Activated naive CD4-positive, alpha-beta T cell treated with anti-CD3 and anti-CD28 coated beads, Interleukin-2, amount 50 U/mL, for 24 hours (primary cell): ENCODE measurements around the gene TOR4A.
A peak's percentile ranks its signal among the peaks of the same experiment; 100 is the strongest.

Source experiments
- H3K27ac Mint-ChIP-seq: one replicate; pipeline ENCODE4 v1.8.0; 2021; ENCODE audit warnings: mild to moderate bottlenecking, mixed read lengths
- H3K27me3 Mint-ChIP-seq: one replicate; pipeline ENCODE4 v1.8.0; 2021; ENCODE audit warnings: mixed read lengths
- H3K36me3 Mint-ChIP-seq: one replicate; pipeline ENCODE4 v1.8.0; 2021; ENCODE audit warnings: mixed read lengths
- H3K4me1 Mint-ChIP-seq: one replicate; pipeline ENCODE4 v1.8.0; 2021; ENCODE audit warnings: mixed read lengths
- H3K4me3 Mint-ChIP-seq: one replicate; pipeline ENCODE4 v1.8.0; 2021; ENCODE audit warnings: mild to moderate bottlenecking, mixed read lengths
- H3K9me3 Mint-ChIP-seq: one replicate; pipeline ENCODE4 v1.8.0; 2021; ENCODE audit warnings: mixed read lengths

TOR4A gene

DNA sequence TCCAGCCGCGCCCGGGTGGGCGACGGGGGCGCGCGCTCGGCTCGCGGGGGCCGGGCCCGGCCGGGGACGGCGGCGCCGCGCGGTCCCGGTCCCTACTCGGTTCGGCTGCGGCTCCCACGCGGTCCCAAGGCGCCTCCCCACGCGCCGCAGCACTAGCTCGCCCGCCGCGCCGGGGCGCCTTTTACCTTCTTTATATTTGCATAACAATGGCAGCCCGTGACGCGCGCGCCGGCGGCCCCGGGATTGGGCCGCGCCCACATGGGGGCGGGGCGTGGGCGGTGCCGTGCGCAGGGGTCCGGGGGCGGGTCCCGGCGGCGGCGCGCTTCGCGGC, 24.6 kb downstream of the TOR4A start, which contains the start of gene NRARP:
Gene NRARP (minus strand): TSS at position 154 of the 331 bp plus-strand sequence. CDS start 343 bp downstream, outside the sequence.
- Mint-ChIP-seq H3K9me3 (no peaks in the 10 kb centered on the region), H3K4me1 (peaks cover 16% of the 10 kb centered on the region), H3K4me3 (peak within 1 kb of the TSS; percentile 90), H3K27ac (no peak within 1 kb of the TSS), H3K36me3 (no peaks in the 10 kb centered on the region), H3K27me3 (peaks cover 7% of the 10 kb centered on the region)

DNA sequence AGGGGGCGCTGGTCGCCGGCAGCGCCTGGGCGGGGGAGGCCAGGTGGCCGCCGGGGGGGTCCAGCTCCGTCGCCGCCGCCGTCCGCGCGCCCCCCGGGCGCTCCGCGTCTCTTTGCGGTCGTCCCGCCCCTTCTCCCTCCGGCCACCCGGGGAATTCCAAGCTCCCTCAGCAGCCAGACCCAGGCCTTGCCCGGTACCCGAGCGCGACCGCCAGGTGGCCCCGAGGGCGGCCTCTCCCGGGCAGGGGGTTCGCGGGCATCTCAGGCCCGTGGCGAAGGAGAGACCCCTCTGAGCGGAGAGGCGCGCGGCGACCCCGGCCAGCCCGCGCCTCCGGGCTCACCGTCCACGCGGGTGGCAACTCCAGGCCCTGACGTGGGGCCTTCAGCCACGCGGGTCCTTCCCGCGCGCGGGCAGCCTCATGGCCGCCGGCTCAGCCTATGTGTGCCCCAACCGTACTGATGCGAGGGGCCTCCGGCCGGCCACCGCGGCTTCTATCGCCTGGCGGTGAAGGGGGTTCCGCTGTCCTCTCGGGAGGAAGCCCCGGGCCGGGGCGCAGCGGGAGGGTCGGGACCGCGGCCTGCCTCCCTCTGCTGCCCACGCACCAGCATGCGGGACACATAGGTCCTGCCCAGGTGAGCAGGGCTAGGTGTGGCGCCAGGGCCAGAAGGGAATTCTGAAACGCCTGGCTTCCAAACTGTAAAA, 25.1 kb downstream of the TOR4A start:
- peaks cover 16% of the 10 kb centered on the region for H3K4me1 Mint-ChIP-seq
- no peaks in the 10 kb centered on the region for H3K36me3 Mint-ChIP-seq
- no peak overlapping the region for H3K27ac Mint-ChIP-seq
- H3K27me3 Mint-ChIP-seq, result peaks cover 3% of the 10 kb centered on the region
- no peaks in the 10 kb centered on the region for H3K9me3 Mint-ChIP-seq
- H3K4me3 Mint-ChIP-seq, result peak overlapping the region; percentile 15

DNA sequence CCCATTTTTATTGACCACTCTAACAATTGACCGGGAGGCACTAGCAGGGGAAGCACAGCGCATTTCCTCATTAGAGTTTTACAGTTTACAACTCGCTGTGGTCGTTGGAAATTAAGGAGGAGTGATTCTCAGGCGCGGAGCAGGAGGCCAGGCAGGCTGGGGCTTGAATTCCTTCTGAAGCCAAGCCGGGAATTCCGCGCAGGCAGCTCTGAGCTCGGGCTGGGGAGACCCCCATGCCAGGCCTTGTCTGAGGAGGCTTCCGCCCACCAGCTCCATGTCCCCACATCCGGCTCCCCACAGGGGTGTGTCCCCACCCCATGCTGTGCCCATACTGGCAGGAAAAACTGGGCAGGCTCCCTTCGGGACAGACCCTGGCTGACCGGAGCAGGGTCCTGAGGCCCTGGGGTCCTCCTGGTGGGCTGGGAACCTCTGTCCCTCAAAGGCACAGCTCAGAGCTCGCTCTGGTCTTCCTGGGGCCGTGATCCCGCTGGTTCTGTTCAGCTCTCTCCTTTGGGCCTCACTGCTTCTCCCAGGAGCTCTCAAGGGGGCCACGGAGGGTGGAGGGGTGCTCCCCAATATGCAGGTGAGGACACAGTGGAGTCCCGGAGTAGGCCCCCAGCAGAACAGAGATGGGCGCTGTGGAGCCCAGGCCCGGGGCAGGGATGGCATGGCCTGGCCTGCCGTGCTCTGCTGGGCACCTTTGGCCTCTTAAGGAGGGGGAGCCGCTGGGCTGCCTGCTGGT, 25.8 kb downstream of the TOR4A start:
- Mint-ChIP-seq H3K9me3 (no peaks in the 10 kb centered on the region), H3K27ac (no peak overlapping the region)

DNA sequence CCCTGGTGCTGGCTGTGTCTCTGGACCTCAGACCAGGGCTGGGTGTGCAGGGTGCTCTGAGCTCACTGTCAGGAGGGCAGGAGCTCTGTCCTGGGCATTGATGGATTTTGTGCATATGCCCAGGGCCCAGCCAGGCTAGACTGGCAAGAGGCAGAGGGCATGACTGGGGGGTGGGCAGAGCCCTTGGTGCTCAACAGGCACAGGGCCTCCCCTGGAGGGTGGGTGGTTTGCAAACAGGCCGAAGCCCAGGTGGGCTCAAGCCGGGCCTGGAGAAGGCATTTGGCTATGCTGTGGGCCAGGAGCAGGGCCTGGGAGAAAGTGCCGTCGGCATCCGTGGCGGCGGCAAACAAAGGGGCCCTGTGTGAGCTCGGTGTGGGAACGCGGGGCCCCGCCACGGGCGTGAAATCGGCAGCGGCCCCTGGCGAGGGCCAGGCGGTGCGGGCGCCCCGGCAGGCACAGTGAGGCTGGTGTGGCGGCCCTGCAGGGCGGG, 26.4 kb downstream of the TOR4A start:
- Mint-ChIP-seq H3K4me1 (peaks cover 16% of the 10 kb centered on the region), H3K4me3 (peak overlapping the region; percentile 7), H3K27me3 (peaks cover 3% of the 10 kb centered on the region), H3K36me3 (no peaks in the 10 kb centered on the region), H3K9me3 (no peaks in the 10 kb centered on the region), H3K27ac (no peak overlapping the region)

More for the DNA sequence above, 25.8 kb downstream of the TOR4A start:
- H3K36me3 Mint-ChIP-seq, result no peaks in the 10 kb centered on the region
- peaks cover 3% of the 10 kb centered on the region for H3K27me3 Mint-ChIP-seq
- H3K4me1 Mint-ChIP-seq, result peaks cover 16% of the 10 kb centered on the region
- H3K4me3 Mint-ChIP-seq, result peak overlapping the region; percentile 15

DNA sequence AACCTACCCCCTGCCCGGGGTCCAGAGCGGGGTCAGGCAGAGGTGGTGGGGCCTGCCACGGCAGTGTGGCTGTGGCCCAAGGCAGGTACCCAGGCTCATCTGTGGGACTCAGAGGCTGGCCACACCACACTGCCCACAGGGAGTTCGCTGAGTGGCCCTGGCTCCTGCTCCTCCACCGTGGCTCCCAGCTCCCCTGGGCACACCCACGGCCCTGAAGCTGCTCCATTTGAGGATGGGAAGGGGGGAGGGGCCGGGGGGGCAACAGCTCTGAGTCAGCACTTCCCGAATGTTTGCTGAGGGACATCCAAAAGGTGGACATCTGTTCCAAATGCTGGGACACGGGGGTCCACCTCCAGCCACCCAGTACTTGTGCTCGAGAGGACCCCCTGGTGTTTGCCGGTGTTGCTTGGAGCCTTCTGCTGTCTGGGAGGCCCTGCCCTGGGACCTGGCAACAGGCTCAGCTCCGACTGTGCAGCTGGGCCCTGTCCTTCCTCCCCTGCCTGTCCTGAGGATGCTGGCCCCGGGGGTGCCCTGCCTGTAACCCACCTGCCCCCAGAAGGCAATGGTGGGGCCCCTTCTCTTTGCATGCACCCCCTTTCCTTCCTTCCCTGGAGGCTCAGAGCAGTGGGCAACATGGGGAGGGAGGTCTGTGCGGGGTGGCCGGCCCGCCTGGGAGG, 27.0 kb downstream of the TOR4A start:
- no peak overlapping the region for H3K4me3 Mint-ChIP-seq
- H3K27ac Mint-ChIP-seq, result no peak overlapping the region
- H3K4me1 Mint-ChIP-seq, result peaks cover 16% of the 10 kb centered on the region
- H3K27me3 Mint-ChIP-seq, result peaks cover 3% of the 10 kb centered on the region
- no peaks in the 10 kb centered on the region for H3K9me3 Mint-ChIP-seq
- H3K36me3 Mint-ChIP-seq, result no peaks in the 10 kb centered on the region

DNA sequence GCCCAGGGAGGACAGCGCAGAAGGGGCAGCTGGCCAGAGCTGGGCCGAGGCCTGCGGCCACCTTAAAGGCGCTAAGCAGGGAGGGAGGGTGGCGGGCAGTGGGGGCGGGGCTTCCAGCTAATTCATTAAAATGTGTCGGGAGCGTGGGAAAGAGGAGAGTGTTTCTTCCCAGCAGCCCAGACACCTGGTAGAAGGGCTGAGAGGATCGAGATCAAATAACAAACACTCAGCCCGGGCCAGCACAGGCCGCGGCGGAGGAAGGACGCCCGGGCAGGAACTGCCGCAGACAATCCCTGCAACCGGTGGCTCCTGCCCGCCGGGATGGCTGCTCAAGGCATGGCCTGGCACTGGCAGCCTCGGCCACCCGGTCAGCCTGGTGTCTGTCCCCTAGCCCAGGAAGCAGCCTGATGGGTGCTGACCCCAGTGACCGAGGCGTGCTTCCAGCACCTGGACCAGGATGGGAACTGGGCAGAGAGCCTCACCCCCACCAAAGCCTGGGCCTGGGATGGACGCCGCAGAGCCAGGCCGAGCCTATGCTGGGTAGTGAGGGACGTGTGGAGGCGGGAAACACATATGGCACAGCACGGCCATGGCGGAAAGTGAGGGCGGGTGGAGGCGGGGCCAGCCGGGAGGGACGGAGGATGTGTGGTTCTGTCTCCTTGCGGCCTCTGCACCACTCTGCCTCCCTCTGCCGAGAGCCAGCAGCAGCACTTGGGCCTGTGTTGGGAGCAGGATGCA, 27.7 kb downstream of the TOR4A start:
- no peak overlapping the region for H3K4me3 Mint-ChIP-seq
- no peaks in the 10 kb centered on the region for H3K36me3 Mint-ChIP-seq
- H3K9me3 Mint-ChIP-seq, result no peaks in the 10 kb centered on the region
- H3K27me3 Mint-ChIP-seq, result no peaks in the 10 kb centered on the region
- peaks cover 11% of the 10 kb centered on the region for H3K4me1 Mint-ChIP-seq
- no peak overlapping the region for H3K27ac Mint-ChIP-seq

DNA sequence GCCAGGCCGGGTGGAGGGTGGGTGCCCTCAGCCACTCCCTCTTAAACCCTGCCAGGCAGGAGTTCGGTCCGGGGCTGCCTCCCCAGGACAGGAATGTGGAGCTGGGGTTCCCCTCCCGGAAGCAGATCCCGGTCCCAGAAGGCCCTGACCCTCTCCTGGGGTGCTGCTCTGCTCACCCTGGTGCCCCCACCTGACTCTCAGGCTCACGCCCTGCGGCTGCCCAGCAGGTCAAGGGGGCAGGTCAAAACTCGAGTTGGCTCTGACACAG, 28.2 kb downstream of the TOR4A start:
- peaks cover 10% of the 10 kb centered on the region for H3K4me1 Mint-ChIP-seq
- H3K36me3 Mint-ChIP-seq, result no peaks in the 10 kb centered on the region
- H3K9me3 Mint-ChIP-seq, result no peaks in the 10 kb centered on the region
- no peaks in the 10 kb centered on the region for H3K27me3 Mint-ChIP-seq
- H3K4me3 Mint-ChIP-seq, result no peak overlapping the region
- no peak overlapping the region for H3K27ac Mint-ChIP-seq

DNA sequence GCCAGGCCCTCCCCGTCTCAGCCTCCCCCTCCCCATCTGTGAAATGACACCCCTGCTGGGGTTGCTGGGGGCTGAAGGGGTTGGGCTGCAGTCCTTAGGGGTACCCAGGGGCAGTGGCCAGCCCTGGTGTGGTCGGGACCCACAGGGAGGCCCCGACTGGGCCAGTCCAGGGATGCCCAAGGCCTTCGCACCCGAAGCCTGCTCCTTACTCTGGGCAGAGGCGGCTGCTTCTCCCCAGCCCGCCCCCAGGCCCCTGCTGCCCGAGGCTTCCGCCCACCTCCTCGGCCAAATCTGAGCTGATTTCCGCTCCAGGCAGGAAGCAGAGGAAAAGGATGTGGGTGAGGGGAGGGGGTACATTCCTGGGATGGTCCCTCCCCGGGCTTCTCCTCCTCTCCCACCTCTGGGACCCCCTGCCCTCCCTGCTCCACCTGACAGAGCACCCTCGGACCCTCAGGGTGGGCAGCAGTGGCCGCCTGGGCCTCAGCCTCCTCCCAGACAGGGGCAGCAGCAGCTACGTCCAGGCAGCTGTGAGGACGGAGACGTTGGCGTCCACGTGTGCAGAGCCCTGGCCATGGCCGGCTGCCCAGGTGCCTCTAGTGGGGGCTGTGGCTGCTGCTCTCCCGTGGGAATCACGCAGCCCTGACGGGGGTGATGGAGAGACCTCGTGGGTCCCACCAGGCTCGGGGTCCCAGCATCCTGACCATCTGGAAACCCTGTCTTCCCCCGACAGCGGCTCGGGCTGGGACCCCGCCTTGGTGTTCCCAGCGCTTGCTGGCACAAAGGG, 28.7 kb downstream of the TOR4A start:
- Mint-ChIP-seq H3K27ac (no peak overlapping the region), H3K4me1 (peaks cover 7% of the 10 kb centered on the region), H3K9me3 (no peaks in the 10 kb centered on the region), H3K27me3 (no peaks in the 10 kb centered on the region), H3K4me3 (no peak overlapping the region), H3K36me3 (no peaks in the 10 kb centered on the region)

DNA sequence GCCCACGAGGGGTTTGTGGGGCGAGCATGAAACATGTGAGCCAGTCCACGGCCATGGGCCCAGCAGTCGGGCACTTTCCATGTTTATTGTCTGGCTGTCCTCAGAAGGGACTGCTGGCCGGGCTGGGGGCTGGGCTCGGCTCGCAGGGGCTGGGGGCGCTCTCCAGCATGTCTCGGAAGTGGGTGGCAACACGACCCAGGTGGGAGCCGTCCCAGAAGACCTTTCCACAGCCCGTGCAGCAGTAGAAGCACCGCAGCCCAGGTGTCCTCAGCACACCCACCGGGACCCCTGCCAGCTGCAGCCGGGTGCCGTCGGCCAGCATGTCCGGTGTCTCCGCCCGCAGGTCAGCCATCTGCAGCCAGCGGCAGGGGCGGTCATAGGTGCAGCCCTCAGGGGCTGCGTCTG, 29.3 kb downstream of the TOR4A start:
- Mint-ChIP-seq H3K27ac (no peak overlapping the region), H3K4me1 (peaks cover 7% of the 10 kb centered on the region), H3K4me3 (no peak overlapping the region), H3K36me3 (no peaks in the 10 kb centered on the region), H3K27me3 (no peaks in the 10 kb centered on the region), H3K9me3 (no peaks in the 10 kb centered on the region)

DNA sequence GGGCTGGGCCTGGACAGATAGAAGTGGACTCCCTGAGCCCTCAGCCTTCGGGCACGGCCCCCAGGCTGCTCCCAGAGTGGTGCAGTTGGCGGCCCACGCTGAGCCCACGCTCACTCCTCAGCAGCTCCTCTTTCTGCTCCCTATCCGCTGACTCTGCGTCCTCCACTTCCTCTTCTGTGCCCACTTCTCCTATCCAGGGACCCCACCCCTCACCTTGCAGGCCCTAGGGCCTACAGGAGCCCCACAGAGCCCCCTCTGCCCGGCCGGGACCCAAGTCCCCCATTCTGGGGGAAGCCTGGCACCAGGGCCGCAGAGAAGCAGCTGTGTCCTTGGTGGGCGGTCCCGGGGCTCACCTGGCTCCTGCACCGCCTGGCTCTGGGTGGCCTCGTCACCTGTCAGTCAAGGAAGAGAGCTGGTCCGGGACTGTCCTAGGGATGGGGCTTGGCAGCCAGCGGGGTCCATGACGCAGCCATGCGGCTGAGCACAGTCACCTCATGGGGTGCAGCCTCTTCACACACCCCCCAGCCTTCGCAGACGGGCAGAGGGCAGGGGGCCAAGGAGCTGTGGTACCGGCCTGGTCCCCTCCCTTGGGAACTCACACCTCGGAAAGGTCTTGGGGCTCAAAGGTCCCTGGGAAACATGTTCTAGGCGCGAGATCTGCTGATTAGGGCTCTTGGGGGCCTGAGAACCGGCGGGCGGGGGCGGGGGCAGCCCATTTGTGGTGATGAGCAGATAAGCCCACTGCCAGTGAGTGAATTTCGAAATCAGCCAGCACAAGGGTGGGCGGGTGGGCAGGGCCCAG, 29.9 kb downstream of the TOR4A start:
- H3K9me3 Mint-ChIP-seq, result no peaks in the 10 kb centered on the region
- H3K27ac Mint-ChIP-seq, result peak overlapping the region; percentile 9
- H3K4me1 Mint-ChIP-seq, result peaks cover 7% of the 10 kb centered on the region
- H3K36me3 Mint-ChIP-seq, result no peaks in the 10 kb centered on the region
- no peaks in the 10 kb centered on the region for H3K27me3 Mint-ChIP-seq
- no peak overlapping the region for H3K4me3 Mint-ChIP-seq

DNA sequence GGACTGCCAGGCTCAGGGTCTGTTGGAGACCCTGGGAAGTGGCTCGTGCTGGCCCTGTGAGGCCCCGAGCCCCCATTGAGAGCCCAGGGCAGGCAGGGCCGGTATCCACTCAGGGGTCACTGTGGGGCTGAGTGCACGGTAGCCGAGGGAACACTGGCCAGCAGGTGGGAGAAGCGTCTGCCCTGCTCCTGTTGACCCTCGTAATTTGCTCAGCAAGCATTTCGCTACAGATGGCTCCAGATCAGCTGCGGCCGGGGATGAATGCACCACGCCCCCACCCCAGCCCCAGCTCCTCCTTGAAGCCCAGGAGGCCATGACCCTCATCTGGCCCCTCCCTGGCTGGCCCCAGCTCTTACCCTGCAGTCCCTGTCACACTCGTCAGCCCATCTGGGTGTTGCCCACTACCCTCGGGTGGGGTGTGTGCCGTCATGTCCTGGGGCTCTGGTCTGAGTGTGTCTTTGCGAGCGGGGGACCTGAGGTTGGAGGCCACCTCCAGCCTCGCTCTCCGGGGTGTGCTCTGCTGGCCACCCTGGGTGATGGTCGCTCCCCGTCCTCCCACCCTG, 30.6 kb downstream of the TOR4A start:
- H3K4me1 Mint-ChIP-seq, result peaks cover 7% of the 10 kb centered on the region
- H3K27ac Mint-ChIP-seq, result no peak overlapping the region
- no peaks in the 10 kb centered on the region for H3K27me3 Mint-ChIP-seq
- H3K4me3 Mint-ChIP-seq, result no peak overlapping the region
- H3K36me3 Mint-ChIP-seq, result no peaks in the 10 kb centered on the region
- H3K9me3 Mint-ChIP-seq, result no peaks in the 10 kb centered on the region

DNA sequence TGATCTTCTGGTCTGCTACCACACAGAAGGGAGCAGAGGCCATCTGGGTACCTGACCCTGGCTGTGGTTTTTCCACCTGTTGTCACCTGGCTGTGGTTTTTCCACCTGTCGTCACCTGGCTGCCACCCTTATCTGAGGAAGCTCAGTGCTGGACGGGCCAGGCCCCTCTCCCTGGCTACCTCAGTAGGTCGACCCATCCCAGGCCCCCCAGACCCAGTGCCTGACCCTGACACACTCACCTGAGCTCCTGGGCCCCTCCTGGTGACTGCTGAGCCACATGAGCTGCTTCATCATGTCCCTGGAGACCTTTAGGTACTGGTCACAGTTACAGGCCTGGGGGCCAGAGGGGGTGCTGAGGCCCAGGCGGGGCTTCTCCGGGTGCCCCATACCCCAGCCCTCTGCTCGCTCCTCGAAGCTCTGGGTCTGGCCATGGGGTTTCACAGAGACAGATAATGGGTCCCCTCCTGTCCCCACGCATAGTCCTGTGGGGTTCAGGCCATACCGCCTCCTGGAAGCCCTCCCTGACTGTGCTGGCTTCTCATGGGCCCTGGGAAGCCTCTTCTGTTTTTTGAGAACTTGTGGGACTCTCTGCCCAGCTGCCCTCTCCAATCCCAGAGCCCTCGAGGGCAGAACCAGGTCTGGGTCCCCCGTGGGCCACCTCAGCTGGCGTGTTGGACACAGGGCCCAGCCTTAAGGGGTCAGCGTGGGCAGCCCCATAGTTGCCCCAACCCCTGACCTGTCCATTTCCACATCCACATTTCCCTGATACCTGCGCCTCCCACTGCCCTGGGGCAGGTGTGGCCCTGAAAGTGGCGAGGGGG, 32.1 kb downstream of the TOR4A start:
- Mint-ChIP-seq H3K9me3 (no peaks in the 10 kb centered on the region), H3K36me3 (no peaks in the 10 kb centered on the region), H3K27ac (no peak overlapping the region), H3K4me1 (peaks cover 7% of the 10 kb centered on the region), H3K4me3 (no peak overlapping the region), H3K27me3 (no peaks in the 10 kb centered on the region)

DNA sequence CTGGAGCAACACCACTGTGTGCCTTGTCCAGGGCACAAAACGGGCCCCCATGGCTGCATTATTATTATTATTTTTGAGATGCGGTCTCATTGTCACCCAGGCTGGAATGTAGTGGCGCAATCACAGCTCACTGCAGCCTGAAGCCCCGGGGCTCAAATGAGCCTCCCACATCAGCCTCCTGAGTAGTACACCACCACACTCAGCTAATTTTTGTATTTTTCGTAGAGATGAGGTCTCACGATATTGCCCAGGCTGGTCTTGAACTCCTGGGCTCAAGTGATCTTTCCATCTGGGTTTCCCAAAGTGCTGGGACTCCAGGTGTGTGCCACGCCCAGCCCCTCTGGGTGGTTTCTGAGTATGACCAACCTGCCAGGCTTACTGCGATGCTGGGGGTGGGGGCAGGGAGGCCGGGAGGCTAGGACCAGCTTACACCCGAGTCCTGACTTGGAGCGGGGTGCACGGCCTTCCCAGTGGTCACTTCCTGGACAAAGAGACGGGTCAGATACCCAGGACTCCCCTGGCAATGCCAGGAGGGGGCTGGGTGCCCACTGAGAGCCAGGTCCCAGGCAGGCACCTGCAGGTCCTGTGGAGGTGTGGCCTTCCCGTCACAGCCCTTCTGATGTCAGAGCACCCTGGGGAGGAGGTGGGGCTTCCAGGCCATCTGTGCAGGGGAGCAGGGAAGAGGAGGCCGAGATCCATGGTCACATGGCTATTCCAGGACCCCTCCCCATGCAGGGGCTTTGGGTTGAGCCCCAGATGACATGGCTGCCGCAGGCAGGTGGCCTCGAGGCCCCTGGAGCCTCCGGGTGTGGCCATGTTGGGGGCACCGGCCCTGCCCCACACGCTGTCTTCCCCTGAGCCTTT, 32.9 kb downstream of the TOR4A start:
- no peaks in the 10 kb centered on the region for H3K36me3 Mint-ChIP-seq
- peaks cover 5% of the 10 kb centered on the region for H3K4me1 Mint-ChIP-seq
- H3K9me3 Mint-ChIP-seq, result no peaks in the 10 kb centered on the region
- H3K27me3 Mint-ChIP-seq, result no peaks in the 10 kb centered on the region
- no peak overlapping the region for H3K4me3 Mint-ChIP-seq
- no peak overlapping the region for H3K27ac Mint-ChIP-seq
